GM23248 (cell line): ENCODE measurements around the gene IL1A.

Experiments
- EZH2 ChIP-seq: fragments of 200-600 bp; sonication (generic); IDR thresholded peaks from 2 replicates; pipeline ENCODE4 v1.6.1; 2018; ENCODE audit warnings: antibody characterized with exemption, mild to moderate bottlenecking; ENCODE audit not compliant: insufficient read depth, poor library complexity, severe bottlenecking
- EZH2phosphoT487 ChIP-seq: fragments of 200-600 bp; sonication (generic); IDR thresholded peaks from 2 replicates; pipeline ENCODE4 v1.6.1; 2018; ENCODE audit warnings: antibody characterized with exemption, moderate library complexity, mild to moderate bottlenecking, low read depth; ENCODE audit not compliant: insufficient read depth

DNA sequence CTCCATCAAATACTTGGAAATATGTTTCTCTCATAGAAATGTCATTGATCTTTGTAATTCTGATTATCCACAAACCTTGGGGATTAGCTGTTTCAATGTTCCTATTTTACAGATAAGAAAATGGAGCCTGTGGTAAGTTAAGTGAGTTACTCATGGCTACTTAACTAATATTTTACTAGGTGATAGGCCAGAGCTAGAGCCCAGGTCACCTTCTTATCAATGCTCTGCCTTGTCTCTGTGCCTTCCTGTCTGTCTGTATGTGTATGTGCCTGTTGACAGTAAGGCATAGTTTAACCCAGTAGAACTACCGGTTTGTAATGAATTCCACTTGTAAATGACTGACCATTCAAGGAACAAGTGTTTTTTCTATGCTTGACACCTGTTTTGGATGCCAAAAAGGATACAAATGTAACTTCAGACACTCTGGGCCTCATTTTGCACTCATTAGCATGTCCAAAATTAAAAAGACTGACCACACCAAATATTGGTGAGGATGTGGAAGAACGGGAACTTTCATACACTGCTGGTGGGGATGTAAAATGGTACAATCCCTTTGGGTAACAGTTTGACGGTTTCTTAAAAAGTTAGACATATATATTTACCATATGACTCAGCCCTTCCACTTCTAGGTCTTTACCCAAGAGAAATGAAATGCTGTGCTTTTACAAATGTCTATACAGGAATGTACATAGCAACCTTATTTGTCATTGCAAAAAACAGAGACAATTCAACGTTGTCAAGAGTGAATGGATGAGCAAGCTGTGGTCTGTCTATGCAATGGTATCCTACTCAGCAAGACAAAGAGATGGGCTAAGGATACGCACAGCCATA is 19.6 kb upstream of the IL1A start:
- TF ChIP-seq EZH2, result no peak
- TF ChIP-seq EZH2phosphoT487, result no peak
